ENCODE results near the gene FXN.

FXN gene

GRCh38 chr9:69062195-69062594 lies 26.6 kb downstream of the FXN start:
- ATAC-seq, result no peak
- TF ChIP-seq ZNF565 (CRISPR knock-in tag; conservative IDR thresholded peaks at IDR 0.05; ENCODE audit: low read depth), result no peak
- TF ChIP-seq OSR1 (CRISPR knock-in tag; IDR thresholded peaks at IDR 0.05), result no peak
- TF ChIP-seq GLIS3 (CRISPR knock-in tag; IDR thresholded peaks at IDR 0.05), result no peak
- TF ChIP-seq ARNTL (CRISPR knock-in tag; IDR thresholded peaks at IDR 0.05; ENCODE audit: borderline replicate concordance, low read depth), result no peak
- no peak for TF ChIP-seq CSRNP3 (CRISPR knock-in tag; IDR thresholded peaks at IDR 0.05)
- TF ChIP-seq BACH2 (CRISPR knock-in tag; IDR thresholded peaks at IDR 0.05; ENCODE audit: borderline replicate concordance), result no peak
- no peak for TF ChIP-seq ISL1 (CRISPR knock-in tag; IDR thresholded peaks at IDR 0.05)
- TF ChIP-seq CSDC2 (CRISPR knock-in tag; IDR thresholded peaks at IDR 0.05), result no peak
- no peak for TF ChIP-seq TOX (CRISPR knock-in tag; IDR thresholded peaks at IDR 0.05; ENCODE audit: borderline replicate concordance)
- no peak for TF ChIP-seq ZFP30 (CRISPR knock-in tag; IDR thresholded peaks at IDR 0.05)
- no peak for TF ChIP-seq PATZ1 (CRISPR knock-in tag; IDR thresholded peaks at IDR 0.05; ENCODE audit: borderline replicate concordance)
- TF ChIP-seq ZNF8 (CRISPR knock-in tag; IDR thresholded peaks at IDR 0.05), result no peak
- no peak for TF ChIP-seq ESRRG (CRISPR knock-in tag; IDR thresholded peaks at IDR 0.05)
- TF ChIP-seq CREB5 (CRISPR knock-in tag; IDR thresholded peaks at IDR 0.05; ENCODE audit: low read depth), result no peak
- TF ChIP-seq RARB (CRISPR knock-in tag; IDR thresholded peaks at IDR 0.05), result no peak
- no peak for TF ChIP-seq TSHZ2 (CRISPR knock-in tag; IDR thresholded peaks at IDR 0.05)

GRCh38 chr9:69063839-69064238 lies 28.3 kb downstream of the FXN start:
- no peak for ATAC-seq
- no peak for TF ChIP-seq CREB5 (CRISPR knock-in tag; IDR thresholded peaks at IDR 0.05; ENCODE audit: low read depth)
- TF ChIP-seq PPARA (CRISPR knock-in tag; IDR thresholded peaks at IDR 0.05; ENCODE audit: borderline replicate concordance), result no peak
- TF ChIP-seq POU6F1 (CRISPR knock-in tag; IDR thresholded peaks at IDR 0.05; ENCODE audit: borderline replicate concordance, low read depth), result no peak
- no peak for TF ChIP-seq TCF4 (CRISPR knock-in tag; IDR thresholded peaks at IDR 0.05; ENCODE audit: borderline replicate concordance)
- no peak for TF ChIP-seq ZNF565 (CRISPR knock-in tag; conservative IDR thresholded peaks at IDR 0.05; ENCODE audit: low read depth)
- TF ChIP-seq ZC3H10 (CRISPR knock-in tag; IDR thresholded peaks at IDR 0.05), result no peak
- TF ChIP-seq TOX (CRISPR knock-in tag; IDR thresholded peaks at IDR 0.05; ENCODE audit: borderline replicate concordance), result no peak
- TF ChIP-seq ZFP30 (CRISPR knock-in tag; IDR thresholded peaks at IDR 0.05), result no peak
- no peak for TF ChIP-seq TSHZ2 (CRISPR knock-in tag; IDR thresholded peaks at IDR 0.05)
- no peak for TF ChIP-seq BACH2 (CRISPR knock-in tag; IDR thresholded peaks at IDR 0.05; ENCODE audit: borderline replicate concordance)
- no peak for TF ChIP-seq RARB (CRISPR knock-in tag; IDR thresholded peaks at IDR 0.05)
- no peak for TF ChIP-seq ESRRG (CRISPR knock-in tag; IDR thresholded peaks at IDR 0.05)
- TF ChIP-seq OSR1 (CRISPR knock-in tag; IDR thresholded peaks at IDR 0.05), result no peak
- TF ChIP-seq PATZ1 (CRISPR knock-in tag; IDR thresholded peaks at IDR 0.05; ENCODE audit: borderline replicate concordance), result no peak
- TF ChIP-seq GLIS3 (CRISPR knock-in tag; IDR thresholded peaks at IDR 0.05), result no peak
- no peak for TF ChIP-seq SNAI2 (CRISPR knock-in tag; IDR thresholded peaks at IDR 0.05)
- TF ChIP-seq ISL1 (CRISPR knock-in tag; IDR thresholded peaks at IDR 0.05), result no peak
- TF ChIP-seq ZFP3 (CRISPR knock-in tag; IDR thresholded peaks at IDR 0.05), result no peak

Data from SK-N-SH treated with all-trans-retinoic acid at 6 μM for 48 hours (cell line).